Ovary (tissue), 9 donors: Measurements from ENCODE around the gene CBFB. TPM values are rescaled to one million over a fixed set of nuclear protein-coding genes. Genes with fewer than 3 reads are reported as not detected.

Experiments used
- DNase-seq, 5 donors: peaks; one replicate each; pipeline ENCODE4 v3.0.0-alpha.2; 2019 to 2020
- H3K27ac ChIP-seq, 2 donors: fragments of 200-600 bp; one replicate each; pipeline versions ENCODE4 v1.5.1 to v1.8.0; 2019 to 2022
- H3K27me3 ChIP-seq: fragments of 200-600 bp; one replicate; pipeline ENCODE4 v1.8.0; 2022
- H3K36me3 ChIP-seq: fragments of 200-600 bp; sonication (generic); one replicate; pipeline ENCODE4 v1.5.1; 2019
- H3K4me1 ChIP-seq: one replicate; pipeline ENCODE4 v1.8.1; 2013; ENCODE audit warnings: mild to moderate bottlenecking, moderate library complexity; ENCODE audit not compliant: insufficient read depth
- H3K4me3 ChIP-seq: fragments of 200-600 bp; sonication (generic); one replicate; pipeline ENCODE4 v1.5.1; 2017
- H3K9me3 ChIP-seq, 2 donors: fragments of 200-600 bp in 1 of 2; sonication (generic) in 1 of 2; one replicate each; pipeline versions ENCODE4 v1.5.1 to v1.8.1; 2013 to 2019; ENCODE audit warnings: mild to moderate bottlenecking in 1 of 2, moderate library complexity in 1 of 2
- EP300 ChIP-seq: sonication (generic); formaldehyde crosslinking; IDR thresholded peaks from one replicate; pipeline ENCODE4 v1.6.1; 2017; ENCODE audit warnings: antibody characterized with exemption
- POLR2A ChIP-seq: fragments of 450-650 bp; IDR thresholded peaks from one replicate; pipeline ENCODE4 v1.6.1; 2017; ENCODE audit warnings: antibody characterized with exemption, mild to moderate bottlenecking, moderate library complexity
- WGBS, 3 donors: extraction: QIAGEN DNeasy Blood & Tissue Kit in 1 of 3; methylation state at CpG; one replicate each; pipeline versions ENCODE4 v1.1.5 to v1.1.7; 2013 to 2017; 5-methylcytosine and 5-hydroxymethylcytosine counted together
- intact Hi-C, 4 donors: fragments of 100-400 bp; cut with DNase I; formaldehyde crosslinking; loops; one replicate each; pipeline versions ENCODE4 v1.11.0 to v1.15.1; 2022 to 2023
- polyA plus RNA-seq, 2 donors: library from polyadenylated mRNA; stranded (reverse); fragments of 200-250 nt in 1 of 2; fragments of 350-450 nt in 1 of 2; fragmentation: Illumina TruSeq in 1 of 2; extraction: RNeasy Lipid Tissue Mini Kit (QIAGEN cat#74804) in 1 of 2; gene quantifications; one replicate each; pipeline ENCODE4 v1.2.3, GENCODE V29; 2013 to 2014
- total RNA-seq, 7 donors: library from RNA; depleted of rRNA in 2 of 7; stranded (reverse); fragments of >200 nt in 2 of 7; fragmentation: NEBNext Ultra II Directional in 3 of 7; extraction: Animal tissue kit (Norgen Biotek cat#: 25700) in 3 of 7; gene quantifications; one replicate each; pipeline versions ENCODE4 v1.1.0 to v1.2.4, GENCODE V29; 2016 to 2023
- TF ChIP-seq, protein P1 (sequence below), 3 donors: fragments of 450-650 bp in 2 of 3; fragments of 200-600 bp in 1 of 3; IDR thresholded peaks; one replicate each; pipeline versions ENCODE4 v1.5.1 to v1.8.0; 2016 to 2022; ENCODE audit warnings: antibody characterized with exemption in 3 of 3, mild to moderate bottlenecking in 1 of 3
- donor health status: DM: no; HTN: no; CAD: no; lungs with moderate emphysema.
- donor health status: DM: no; HTN: no; CAD: no.
- donor health status: Bipolar disorder and iron deficiency.
- donor health status: DM: yes; HTN: yes; CAD: no.
- donor health status: DM: no; HTN: no; CAD: no.
- donor health status: DM: yes; HTN: yes; CAD: no.

The CBFB gene
- total and polyA plus RNA-seq, 9 donors: 19.2 to 58.3 (median 46.7) TPM

DNA sequence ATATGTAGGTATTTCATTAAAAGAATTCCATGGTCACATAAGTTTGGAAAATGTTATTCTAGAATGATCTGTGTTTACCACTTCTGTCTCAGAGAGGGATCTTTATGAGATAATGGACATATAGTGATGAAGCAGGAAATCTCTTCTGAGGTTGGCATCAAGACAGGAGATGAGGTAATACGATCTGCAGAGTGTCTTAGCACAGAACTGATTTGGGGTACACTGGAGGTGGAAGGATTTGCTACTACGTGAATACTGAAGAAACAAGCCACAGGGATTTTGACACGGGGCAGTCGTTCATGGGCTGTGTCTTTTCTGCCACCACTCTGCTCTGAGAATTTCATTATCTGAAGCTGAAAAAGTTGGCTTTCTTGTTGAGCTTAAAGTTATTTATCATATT is 5.5 kb downstream of the CBFB start:
- Histone ChIP-seq H3K36me3 (no peaks in the 10 kb centered on the region), H3K27me3 (no peaks in the 10 kb centered on the region), H3K4me3 (no peak overlapping the region), H3K4me1 (peaks cover 9% of the 10 kb centered on the region), H3K9me3 (no peaks in the 10 kb centered on the region), H3K27ac (no peak overlapping the region)
- DNase-seq: no peak
- WGBS, 3 donors: 32 to 41% (median 39%) methylated on average over 4 of the region's 4 CpGs
- TF ChIP-seq EP300 (no peak), POLR2A (no peak)
- TF ChIP-seq, protein P1, sequence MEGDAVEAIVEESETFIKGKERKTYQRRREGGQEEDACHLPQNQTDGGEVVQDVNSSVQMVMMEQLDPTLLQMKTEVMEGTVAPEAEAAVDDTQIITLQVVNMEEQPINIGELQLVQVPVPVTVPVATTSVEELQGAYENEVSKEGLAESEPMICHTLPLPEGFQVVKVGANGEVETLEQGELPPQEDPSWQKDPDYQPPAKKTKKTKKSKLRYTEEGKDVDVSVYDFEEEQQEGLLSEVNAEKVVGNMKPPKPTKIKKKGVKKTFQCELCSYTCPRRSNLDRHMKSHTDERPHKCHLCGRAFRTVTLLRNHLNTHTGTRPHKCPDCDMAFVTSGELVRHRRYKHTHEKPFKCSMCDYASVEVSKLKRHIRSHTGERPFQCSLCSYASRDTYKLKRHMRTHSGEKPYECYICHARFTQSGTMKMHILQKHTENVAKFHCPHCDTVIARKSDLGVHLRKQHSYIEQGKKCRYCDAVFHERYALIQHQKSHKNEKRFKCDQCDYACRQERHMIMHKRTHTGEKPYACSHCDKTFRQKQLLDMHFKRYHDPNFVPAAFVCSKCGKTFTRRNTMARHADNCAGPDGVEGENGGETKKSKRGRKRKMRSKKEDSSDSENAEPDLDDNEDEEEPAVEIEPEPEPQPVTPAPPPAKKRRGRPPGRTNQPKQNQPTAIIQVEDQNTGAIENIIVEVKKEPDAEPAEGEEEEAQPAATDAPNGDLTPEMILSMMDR (IDR thresholded peaks at IDR 0.05): no peak
- intact Hi-C loops: no loop called here

- 93 to 94% (median 93%) methylated on average over 1 of the region's 1 CpG for WGBS, 3 donors
- peaks cover 7% of the 10 kb centered on the region for H3K4me1 ChIP-seq
- no peaks in the 10 kb centered on the region for H3K36me3 ChIP-seq
- no peak for DNase-seq
- intact Hi-C loops: no loop called here
- no peak overlapping the region for H3K27ac ChIP-seq
- H3K27me3 ChIP-seq: no peaks in the 10 kb centered on the region
- H3K4me3 ChIP-seq: no peak overlapping the region
- no peaks in the 10 kb centered on the region for H3K9me3 ChIP-seq
- TF ChIP-seq EP300 (no peak), POLR2A (no peak)
- TF ChIP-seq, protein P1 (IDR thresholded peaks at IDR 0.05): no peak
Measured at GRCh38 chr16:67035364-67035763, 6.4 kb downstream of the CBFB start.

- no peaks in the 10 kb centered on the region for H3K27me3 ChIP-seq
- H3K9me3 ChIP-seq: no peaks in the 10 kb centered on the region
- no peak overlapping the region for H3K4me3 ChIP-seq
- H3K36me3 ChIP-seq: no peaks in the 10 kb centered on the region
- intact Hi-C loops: no loop called here
- no peak for TF ChIP-seq POLR2A
- TF ChIP-seq, protein P1 (IDR thresholded peaks at IDR 0.05): no peak
- no peak for TF ChIP-seq EP300
- WGBS, 3 donors: 84 to 89% (median 87%) methylated on average over 5 of the region's 5 CpGs
- H3K27ac ChIP-seq: no peak overlapping the region
- no peak for DNase-seq
- peaks cover 3% of the 10 kb centered on the region for H3K4me1 ChIP-seq
Measured at GRCh38 chr16:67036323-67036741, 7.4 kb downstream of the CBFB start.

- Histone ChIP-seq H3K4me1 (no peaks in the 10 kb centered on the region), H3K9me3 (no peaks in the 10 kb centered on the region), H3K27me3 (no peaks in the 10 kb centered on the region), H3K27ac (no peak overlapping the region), H3K4me3 (no peak overlapping the region), H3K36me3 (no peaks in the 10 kb centered on the region)
- WGBS, 3 donors: 89 to 93% (median 92%) methylated on average over 2 of the region's 2 CpGs
- intact Hi-C loops: no loop called here
- TF ChIP-seq POLR2A (no peak), EP300 (no peak)
- TF ChIP-seq, protein P1 (IDR thresholded peaks at IDR 0.05): no peak
- no peak for DNase-seq
Measured at GRCh38 chr16:67039260-67040020, 10.5 kb downstream of the CBFB start.
